Hindlimb muscle (tissue), 1 donor: ENCODE results near the gene UBR4. TPM values are rescaled to one million over a fixed set of nuclear protein-coding genes. Genes with fewer than 3 reads are reported as not detected.

Experiments used
- DNase-seq: peaks from one replicate; pipeline ENCODE4 v3.0.0-alpha.2; 2013
- polyA plus RNA-seq: library from polyadenylated mRNA; unstranded; fragments of 120-200 nt; gene quantifications from one replicate; pipeline ENCODE4 v1.2.1, GENCODE V29; 2013; ENCODE audit not compliant: insufficient read length

UBR4 gene
- polyA plus RNA-seq, 1 donor: 98.1 TPM

GRCh38 chr1:19138958-19139581 lies 71.0 kb downstream of the UBR4 start:
- DNase-seq: no peak

- DNase-seq: no peak
These were observed 71.7 kb downstream of the UBR4 start for GRCh38 chr1:19138331-19138730.

GRCh38 chr1:19137158-19137557 lies 72.9 kb downstream of the UBR4 start:
- DNase-seq: no peak

GRCh38 chr1:19133360-19133759 lies 76.7 kb downstream of the UBR4 start:
- DNase-seq: no peak

- DNase-seq: no peak
These were observed 79.6 kb downstream of the UBR4 start for GRCh38 chr1:19130468-19130867.

GRCh38 chr1:19128968-19129514 lies 81.0 kb downstream of the UBR4 start:
- no peak for DNase-seq

- DNase-seq: no peak
These were observed 85.8 kb downstream of the UBR4 start for GRCh38 chr1:19124273-19124672.

GRCh38 chr1:19123837-19124236 lies 86.2 kb downstream of the UBR4 start:
- no peak for DNase-seq

GRCh38 chr1:19122668-19123067 lies 87.4 kb downstream of the UBR4 start:
- no peak for DNase-seq

- DNase-seq: no peak
These were observed 88.9 kb downstream of the UBR4 start for GRCh38 chr1:19121192-19121591.

- DNase-seq: no peak
These were observed 90.0 kb downstream of the UBR4 start for GRCh38 chr1:19120070-19120469.

GRCh38 chr1:19115082-19115808 lies 94.8 kb downstream of the UBR4 start:
- DNase-seq: no peak

GRCh38 chr1:19113697-19114092 lies 96.4 kb downstream of the UBR4 start:
- no peak for DNase-seq

- DNase-seq: no peak
These were observed 97.0 kb downstream of the UBR4 start for GRCh38 chr1:19112891-19113696.

- no peak for DNase-seq
These were observed 99.7 kb downstream of the UBR4 start for GRCh38 chr1:19110257-19110927.

- no peak for DNase-seq
These were observed 100.5 kb downstream of the UBR4 start for GRCh38 chr1:19109545-19109944.

- no peak for DNase-seq
These were observed 108.8 kb downstream of the UBR4 start for GRCh38 chr1:19101244-19101643.

GRCh38 chr1:19100028-19100427 lies 110.0 kb downstream of the UBR4 start:
- no peak for DNase-seq

- DNase-seq: no peak
These were observed 113.1 kb downstream of the UBR4 start for GRCh38 chr1:19096990-19097389.

- DNase-seq: no peak
These were observed 113.8 kb downstream of the UBR4 start for GRCh38 chr1:19096036-19096833.

GRCh38 chr1:19091196-19091953 lies 118.7 kb downstream of the UBR4 start:
- peak; percentile 75 for DNase-seq
